Activated CD4-positive, alpha-beta T cell treated with anti-CD3 and anti-CD28 coated beads, Interleukin-2, amount 50 U/mL, for 4 hours (primary cell): ENCODE data around the gene MUC5B.
"Not testable (repeated sequence)": the region's sequence is repeated elsewhere in the genome, so short reads cannot be mapped to it uniquely, and the experiment has no call there.

Source experiments
- DNase-seq, 2 experiments: peaks; one replicate each; pipeline ENCODE4 v3.0.0-alpha.2; 2020

MUC5B gene

GRCh38 chr11:1204381-1205101 lies 18.3 kb upstream of the MUC5B start:
- DNase-seq, result no peak

DNA sequence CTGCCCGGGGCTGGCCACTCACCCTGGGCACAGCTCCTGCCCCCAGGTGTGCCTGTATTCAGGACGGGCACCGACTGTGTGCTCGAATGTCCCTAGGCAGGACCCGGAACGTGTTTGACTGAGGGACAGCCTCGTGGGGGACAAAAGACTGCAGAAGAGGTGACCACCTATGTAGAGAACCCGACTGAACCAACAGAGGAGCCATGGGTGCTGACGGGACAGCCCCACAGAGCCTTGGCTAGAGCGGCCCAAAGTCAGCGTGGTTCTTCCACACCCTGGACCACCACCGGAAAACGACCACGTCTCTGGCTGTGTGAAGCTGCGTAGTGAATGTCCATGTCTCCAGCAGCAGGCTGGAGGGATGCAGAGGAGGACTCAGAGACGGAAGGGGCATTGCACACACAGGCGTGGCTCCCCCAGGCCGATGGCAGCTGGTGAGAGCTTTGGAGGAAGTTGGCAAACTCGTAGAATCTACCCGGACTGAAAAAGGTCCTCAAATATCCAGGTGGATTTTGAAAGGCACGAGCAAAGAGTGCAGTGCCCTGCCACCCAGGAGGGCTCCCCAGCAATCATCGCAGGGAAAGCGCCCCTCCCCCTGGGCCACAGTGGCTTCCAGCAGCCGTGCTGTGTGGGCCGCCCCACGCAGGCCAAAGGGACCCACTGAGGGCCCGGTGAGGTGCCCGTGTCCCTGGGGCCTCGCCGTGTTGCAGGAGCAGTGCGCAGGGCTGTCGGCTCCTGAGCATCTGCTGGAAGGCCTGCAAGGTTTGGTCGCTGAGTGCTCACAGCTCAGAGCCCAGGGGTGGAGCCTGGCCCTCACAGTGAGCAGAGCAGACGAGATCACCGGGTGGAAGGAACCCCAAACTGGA lies 17.5 kb upstream of the MUC5B start:
- no peak for DNase-seq

- no peak for DNase-seq
Measured at GRCh38 chr11:1205987-1206331, 16.9 kb upstream of the MUC5B start.

DNA sequence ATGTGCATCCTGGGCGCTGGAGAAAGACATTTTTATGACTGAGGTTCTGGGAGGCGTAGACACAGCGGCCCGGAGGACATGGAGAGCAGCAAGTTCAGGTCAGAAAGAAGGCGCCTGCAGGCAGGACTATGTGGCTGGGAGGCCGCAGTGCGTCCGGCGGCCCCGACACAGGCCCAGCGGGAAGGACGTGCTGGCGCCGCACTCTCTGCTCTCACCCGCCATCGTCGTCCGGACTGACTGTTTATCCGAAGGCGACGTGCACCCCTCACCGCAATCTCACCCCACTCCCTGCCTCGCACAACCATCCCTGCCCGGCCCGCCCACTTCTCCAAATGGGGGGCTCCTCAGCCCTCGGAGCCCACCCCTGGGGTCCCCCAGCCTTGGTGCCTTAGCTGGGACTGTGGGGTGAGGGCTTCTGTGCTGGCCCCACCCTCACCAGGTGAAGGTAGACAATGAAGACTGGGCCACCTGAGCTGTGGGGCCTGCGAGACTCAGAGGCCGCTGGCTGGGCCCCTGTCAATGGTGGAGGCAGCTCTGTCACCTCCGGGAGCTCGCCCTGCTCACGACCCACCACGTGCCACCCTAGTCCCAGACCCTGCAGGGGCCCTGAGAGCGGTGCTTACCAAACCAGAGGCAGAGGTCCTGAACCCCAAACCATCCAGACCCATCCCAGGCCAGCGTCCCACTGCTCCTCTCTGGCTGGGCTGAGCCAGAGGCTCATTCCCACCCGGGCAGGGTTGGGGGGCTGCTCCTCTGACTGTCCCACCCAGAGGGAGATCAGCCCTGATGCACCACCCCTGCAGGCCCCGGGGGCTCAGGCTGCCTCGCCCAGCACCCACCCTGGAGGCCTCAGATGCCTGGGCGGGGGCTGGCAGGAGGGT lies 16.2 kb upstream of the MUC5B start:
- DNase-seq, result no peak

DNA sequence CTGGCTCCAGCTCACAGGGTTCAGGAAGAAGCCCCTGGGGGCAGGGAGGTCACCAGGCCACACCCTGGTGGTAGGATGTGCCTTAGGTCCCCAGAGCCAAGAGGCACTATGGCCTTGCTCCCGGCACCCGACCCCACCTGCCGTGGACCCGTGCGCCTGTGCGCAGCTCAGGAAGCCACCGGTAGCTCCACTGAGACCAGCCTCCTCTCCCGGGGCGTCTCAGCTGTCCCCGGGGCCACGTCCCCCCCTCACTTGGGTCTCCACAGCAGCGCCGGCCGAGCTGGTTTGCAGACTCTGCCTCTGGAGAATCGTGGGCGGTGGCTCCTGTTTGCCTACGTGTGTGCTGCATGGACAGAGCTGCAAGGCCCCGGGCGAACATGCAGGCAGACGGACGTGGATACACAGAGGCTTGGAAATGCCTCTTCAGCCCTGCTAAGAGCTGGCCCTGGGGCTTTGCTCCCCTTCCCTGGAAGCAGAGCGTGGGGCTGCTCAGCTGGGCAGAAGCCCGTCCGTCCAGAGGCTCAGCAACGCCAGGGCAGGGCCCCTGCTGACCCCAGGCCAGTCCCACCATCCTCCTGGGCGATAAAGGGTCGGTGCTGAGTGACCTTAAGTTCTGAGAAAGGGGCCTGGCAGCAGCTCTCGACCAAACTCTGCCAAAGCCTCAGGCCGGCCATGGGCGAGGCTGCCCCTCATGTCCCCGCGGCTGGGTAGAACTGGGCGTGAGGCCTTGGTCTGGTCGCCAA lies 15.3 kb upstream of the MUC5B start:
- DNase-seq, result no peak

DNA sequence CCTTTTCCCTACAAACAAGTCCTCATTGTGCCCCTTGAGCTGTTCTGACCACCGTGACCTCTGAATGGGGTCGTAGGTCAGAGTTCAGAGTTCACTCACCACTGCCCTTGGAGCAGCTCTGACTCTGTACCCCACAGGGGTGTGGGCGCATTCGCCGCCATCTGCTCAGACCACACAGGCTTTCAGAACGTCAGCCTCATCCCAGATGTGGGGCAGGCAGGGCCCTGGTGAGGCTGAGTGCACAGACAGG lies 14.8 kb upstream of the MUC5B start:
- no peak for DNase-seq

- DNase-seq, result no peak
Measured at GRCh38 chr11:1208394-1209261, 14.2 kb upstream of the MUC5B start.

- DNase-seq, result no peak
Measured at GRCh38 chr11:1209371-1210057, 13.4 kb upstream of the MUC5B start.

DNA sequence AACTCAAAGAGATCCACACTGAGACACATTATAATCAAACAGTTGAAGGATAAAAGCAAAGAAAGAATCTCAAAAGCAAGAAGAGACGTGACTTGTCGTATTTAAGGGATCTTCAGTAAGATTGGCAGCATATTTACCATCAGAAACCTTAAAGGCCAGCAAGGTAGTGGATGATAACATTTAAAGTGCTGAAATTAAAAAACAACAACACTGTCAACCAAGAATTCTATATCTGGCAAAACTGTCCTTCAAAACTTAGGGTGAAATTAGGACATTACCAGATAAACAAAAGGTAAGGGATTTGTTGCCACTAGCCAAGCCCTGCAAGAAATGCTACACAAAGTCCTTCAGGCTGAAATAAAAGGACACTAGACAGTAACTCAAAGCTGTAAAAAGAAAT lies 11.0 kb upstream of the MUC5B start:
- no peak for DNase-seq

- DNase-seq, result not testable (repeated sequence)
Measured at GRCh38 chr11:1215826-1216225, 7.0 kb upstream of the MUC5B start.

DNA sequence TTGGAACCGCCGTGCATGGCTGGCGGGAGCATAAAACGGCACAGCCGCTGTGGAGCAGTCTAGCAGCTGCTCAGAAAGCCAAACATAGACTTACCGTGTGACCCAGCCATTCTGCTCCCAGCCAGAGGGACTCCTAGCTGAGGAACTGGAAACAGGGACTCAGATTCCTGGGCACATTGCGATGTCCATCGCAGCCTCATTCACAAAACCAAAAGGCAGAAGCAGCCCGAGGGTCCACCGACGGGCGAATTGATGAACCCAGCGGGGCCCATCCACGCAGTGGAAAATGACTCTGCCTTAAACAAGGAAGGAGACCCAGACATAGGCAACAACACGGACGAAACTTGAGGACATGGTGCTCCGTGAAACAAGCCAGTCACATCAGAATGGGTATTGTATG lies 5.7 kb upstream of the MUC5B start:
- no peak for DNase-seq

DNA sequence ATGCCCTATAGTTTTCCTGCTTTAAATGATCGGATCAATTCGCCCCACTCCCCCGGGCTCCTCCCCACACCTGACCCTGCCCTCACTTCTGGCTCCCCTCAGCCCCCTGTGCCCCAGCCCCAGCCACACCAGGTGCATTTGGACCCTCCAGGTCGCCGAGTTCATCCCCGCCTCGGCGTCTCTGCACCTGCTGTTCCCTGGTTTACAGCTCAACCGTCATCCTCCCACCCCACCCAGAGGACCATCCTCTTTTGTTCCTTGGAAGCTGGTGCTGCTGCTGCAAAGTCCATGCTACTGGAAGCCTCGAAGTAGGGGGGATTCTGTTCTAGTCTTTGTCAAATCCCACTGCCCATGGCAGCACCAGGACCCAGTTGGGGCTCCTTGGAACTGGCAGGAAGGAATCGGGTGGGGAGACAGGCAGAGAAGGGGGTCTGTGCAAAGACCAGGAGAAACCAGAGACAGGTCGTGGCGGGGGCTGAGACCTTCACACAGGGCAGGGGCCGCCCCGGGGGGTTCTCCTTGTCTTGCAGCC lies 4.5 kb upstream of the MUC5B start:
- no peak for DNase-seq

- no peak for DNase-seq
Measured at GRCh38 chr11:1218788-1219445, 3.9 kb upstream of the MUC5B start.

- no peak for DNase-seq
Measured at GRCh38 chr11:1219446-1219833, 3.4 kb upstream of the MUC5B start.

DNA sequence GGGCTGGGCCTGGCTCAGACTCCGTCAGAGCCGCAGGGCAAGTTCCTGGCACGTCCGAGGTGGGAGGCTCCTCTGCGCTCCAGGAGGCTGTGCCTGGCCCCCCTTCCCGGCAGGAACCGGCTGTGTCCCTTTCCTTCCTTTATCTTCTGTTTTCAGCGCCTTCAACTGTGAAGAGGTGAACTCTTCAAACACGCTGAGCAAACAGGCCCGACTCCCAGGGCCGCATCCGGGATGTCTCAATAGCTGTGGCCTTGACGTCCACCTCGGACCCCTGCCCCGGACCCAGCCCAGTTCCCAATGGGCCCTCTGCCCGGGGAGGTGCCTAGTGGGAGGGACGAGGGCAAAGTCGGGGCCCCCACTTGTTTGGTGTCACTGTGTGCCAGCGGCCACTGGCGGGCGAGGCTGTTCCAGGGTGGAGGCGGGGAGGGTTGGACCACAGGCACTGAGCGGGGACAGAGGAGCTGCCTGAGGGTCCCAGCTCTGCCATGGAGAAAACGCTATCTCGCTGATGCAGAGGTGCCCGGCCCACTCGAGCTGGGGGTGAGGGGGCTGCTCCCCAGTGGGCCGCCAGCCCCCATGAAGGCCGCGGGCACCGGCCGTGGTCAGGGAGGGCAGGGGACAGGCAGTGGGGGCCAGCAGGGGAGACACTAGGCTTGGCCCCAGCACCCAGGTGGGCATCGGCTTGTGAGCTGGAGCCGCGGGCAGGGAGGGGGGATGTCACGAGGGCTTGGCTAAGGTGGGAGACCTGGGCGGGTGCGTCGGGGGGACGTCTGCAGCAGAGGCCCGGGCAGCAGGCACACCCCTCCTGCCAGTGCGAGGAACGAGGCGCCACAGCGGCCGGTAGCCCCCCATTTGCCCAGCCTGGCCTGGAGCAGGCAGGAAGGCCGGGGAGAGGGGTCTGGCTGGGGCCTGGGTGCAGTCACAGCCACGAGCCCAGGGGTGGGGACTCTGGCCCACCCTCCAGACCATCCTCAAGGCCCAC lies 2.7 kb upstream of the MUC5B start:
- DNase-seq, result no peak

DNA sequence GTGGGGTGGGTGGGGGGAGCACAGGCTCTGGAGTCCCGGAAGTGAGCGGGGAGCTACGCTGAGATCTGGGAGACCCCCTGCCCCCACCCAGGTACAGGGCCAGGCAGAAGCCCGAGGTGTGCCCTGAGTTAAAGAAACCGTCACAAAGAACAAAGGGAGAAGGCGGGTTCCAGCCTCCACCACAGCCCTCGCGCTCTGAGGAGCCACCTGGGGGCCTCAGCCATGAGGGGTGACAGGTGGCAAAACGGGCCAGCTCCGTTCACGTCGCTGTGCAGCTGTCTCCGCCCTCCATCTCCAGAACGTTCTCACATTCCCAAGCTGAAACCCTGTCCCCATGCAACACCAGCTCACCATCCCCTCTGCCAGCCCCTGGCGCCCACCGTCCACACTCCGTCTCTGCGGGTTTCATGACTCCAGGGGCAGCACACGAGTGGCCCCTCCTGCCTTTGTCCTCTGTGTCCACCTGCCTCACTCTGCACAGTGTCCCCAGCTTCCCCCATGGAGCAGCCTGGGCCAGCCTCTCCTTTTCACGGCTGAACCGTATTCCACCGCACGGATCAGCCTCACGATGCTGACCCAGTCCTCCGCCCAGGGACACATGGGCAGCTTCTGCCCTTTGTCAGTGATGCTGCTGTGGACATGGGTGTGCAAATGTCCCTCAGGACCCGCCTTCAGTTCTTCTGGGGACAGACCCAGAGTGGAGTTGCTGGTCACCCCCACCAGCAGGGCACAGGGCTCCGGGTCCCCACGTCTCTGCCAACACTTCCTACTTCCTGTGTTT lies 1.7 kb upstream of the MUC5B start:
- no peak for DNase-seq

- no peak for DNase-seq
Measured at GRCh38 chr11:1221848-1222311, 986 bp upstream of the MUC5B start.

DNA sequence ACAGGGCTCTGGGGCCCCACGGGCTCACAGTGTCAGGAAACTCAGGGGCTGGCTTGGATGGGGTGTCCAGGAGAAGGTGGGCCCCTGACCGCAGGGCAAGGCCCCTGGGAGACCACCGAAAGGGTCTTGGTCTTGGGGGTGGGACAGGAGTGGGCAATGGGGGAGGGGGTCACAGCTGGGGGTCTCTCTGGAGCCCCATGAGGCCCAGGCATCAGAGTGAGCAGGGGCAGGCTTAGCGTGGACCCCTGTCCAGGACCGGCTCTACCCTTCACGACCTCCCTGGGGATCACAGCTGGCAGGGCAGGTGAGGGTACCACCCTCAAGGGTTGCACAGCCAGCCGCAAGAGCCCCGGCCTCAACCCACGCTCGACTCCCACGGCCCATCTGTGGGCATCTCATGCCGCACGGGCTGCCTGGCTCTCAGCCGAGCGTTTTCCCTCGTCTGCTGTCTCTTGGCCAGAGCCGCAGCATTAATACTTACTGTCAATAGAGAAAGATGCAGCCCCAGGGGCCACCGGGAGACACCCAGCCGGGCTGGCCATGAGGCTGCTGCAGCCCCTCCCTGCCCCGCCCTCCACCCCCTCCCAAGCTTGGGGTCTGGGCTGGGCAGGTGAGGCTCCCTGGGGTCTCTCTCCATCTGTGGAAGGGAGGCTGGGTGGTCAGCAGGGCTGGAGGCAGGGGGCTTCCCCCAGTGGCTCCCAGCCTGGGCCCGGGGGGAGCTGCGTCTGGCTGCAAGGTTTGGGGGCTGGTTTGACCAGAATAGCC lies 662 bp downstream of the MUC5B start:
- no peak for DNase-seq
